NT2/D1 (cell line): ENCODE measurements around the gene SOX5.

Experiments
- SUZ12 ChIP-seq: IDR thresholded peaks from 2 replicates; pipeline ENCODE4 v1.6.1; 2011; ENCODE audit not compliant: insufficient read length, insufficient read depth; ENCODE audit errors: extremely low read depth
- YY1 ChIP-seq: IDR thresholded peaks from 2 replicates; pipeline ENCODE4 v1.6.1; 2011; ENCODE audit not compliant: insufficient read length, insufficient read depth
- ZNF274 ChIP-seq: IDR thresholded peaks from 2 replicates; pipeline ENCODE4 v1.6.1; 2011; ENCODE audit warnings: mild to moderate bottlenecking, low read depth, low read length

GRCh38 chr12:23694307-23694706, 255.2 kb downstream of the SOX5 start:
- TF ChIP-seq YY1 (no peak), SUZ12 (no peak), ZNF274 (no peak)
